ENCODE results near the gene OTOR. TPM values are rescaled to one million over a fixed set of nuclear protein-coding genes. Genes with fewer than 3 reads are reported as not detected.

The OTOR gene
- total RNA-seq, 1 donor from 2014 or later: not detected

GRCh38 chr20:16775961-16776360 lies 27.8 kb downstream of the OTOR start:
- no peaks in the 10 kb centered on the region for H3K9me3 ChIP-seq (ENCODE audit: low read depth)
- no peak overlapping the region for H3K4me3 ChIP-seq
- H3K79me2 ChIP-seq (ENCODE audit: low read depth): no peaks in the 10 kb centered on the region
- no peaks in the 10 kb centered on the region for H3K36me3 ChIP-seq
- Mint-ChIP-seq H3K27ac (no peak overlapping the region), H3K4me1 (no peaks in the 10 kb centered on the region), H3K9me3 (no peaks in the 10 kb centered on the region), H3K27me3 (ENCODE audit: insufficient read depth, low read depth) (no peaks in the 10 kb centered on the region), H3K4me3 (no peak overlapping the region), H3K36me3 (no peaks in the 10 kb centered on the region)
- no peak overlapping the region for H3K9ac ChIP-seq
- DNase-seq (ENCODE audit: low spot score): no peak
- H3K27ac ChIP-seq: no peak overlapping the region
- no peaks in the 10 kb centered on the region for H3K27me3 ChIP-seq
- no peaks in the 10 kb centered on the region for H3K4me1 ChIP-seq
- H4K20me1 ChIP-seq (ENCODE audit: low read depth): no peaks in the 10 kb centered on the region
- no peaks in the 10 kb centered on the region for H3F3A ChIP-seq (ENCODE audit: low read depth)
- no peak for TF ChIP-seq EZH2 (IDR thresholded peaks at IDR 0.05)
- H3K4me2 ChIP-seq: no peak overlapping the region
- no peak overlapping the region for H2AFZ ChIP-seq (replicated peaks)

DNA sequence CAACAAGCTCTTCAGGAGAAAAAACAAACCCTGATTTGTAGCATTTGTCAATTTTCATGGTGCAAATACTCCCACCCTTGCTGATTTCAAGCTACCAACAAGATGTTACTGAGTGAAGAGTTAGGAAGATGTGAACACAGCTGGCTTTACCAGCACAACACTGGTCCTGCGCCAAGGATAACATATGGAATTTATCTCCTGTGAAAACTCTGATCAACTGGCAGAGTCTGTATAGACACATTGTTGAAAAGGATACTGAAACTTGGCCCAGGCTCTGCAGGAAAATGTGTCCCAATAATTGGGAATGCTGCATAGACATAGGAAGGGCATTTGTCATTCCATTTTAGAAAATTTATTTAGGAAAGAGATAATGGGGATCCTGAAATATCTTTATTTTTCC lies 29.0 kb downstream of the OTOR start:
- no peaks in the 10 kb centered on the region for H3F3A ChIP-seq (ENCODE audit: low read depth)
- DNase-seq (ENCODE audit: low spot score): no peak
- H3K9ac ChIP-seq: no peak overlapping the region
- no peaks in the 10 kb centered on the region for H3K36me3 Mint-ChIP-seq
- peaks cover 2% of the 10 kb centered on the region for H3K9me3 Mint-ChIP-seq
- no peaks in the 10 kb centered on the region for H3K4me1 ChIP-seq
- no peaks in the 10 kb centered on the region for H4K20me1 ChIP-seq (ENCODE audit: low read depth)
- no peaks in the 10 kb centered on the region for H3K4me1 Mint-ChIP-seq
- no peaks in the 10 kb centered on the region for H3K79me2 ChIP-seq (ENCODE audit: low read depth)
- no peaks in the 10 kb centered on the region for H3K27me3 ChIP-seq
- TF ChIP-seq, protein P1, sequence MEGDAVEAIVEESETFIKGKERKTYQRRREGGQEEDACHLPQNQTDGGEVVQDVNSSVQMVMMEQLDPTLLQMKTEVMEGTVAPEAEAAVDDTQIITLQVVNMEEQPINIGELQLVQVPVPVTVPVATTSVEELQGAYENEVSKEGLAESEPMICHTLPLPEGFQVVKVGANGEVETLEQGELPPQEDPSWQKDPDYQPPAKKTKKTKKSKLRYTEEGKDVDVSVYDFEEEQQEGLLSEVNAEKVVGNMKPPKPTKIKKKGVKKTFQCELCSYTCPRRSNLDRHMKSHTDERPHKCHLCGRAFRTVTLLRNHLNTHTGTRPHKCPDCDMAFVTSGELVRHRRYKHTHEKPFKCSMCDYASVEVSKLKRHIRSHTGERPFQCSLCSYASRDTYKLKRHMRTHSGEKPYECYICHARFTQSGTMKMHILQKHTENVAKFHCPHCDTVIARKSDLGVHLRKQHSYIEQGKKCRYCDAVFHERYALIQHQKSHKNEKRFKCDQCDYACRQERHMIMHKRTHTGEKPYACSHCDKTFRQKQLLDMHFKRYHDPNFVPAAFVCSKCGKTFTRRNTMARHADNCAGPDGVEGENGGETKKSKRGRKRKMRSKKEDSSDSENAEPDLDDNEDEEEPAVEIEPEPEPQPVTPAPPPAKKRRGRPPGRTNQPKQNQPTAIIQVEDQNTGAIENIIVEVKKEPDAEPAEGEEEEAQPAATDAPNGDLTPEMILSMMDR (IDR thresholded peaks at IDR 0.05): no peak
- TF ChIP-seq EZH2phosphoT487 (IDR thresholded peaks at IDR 0.05) (no peak), EZH2 (IDR thresholded peaks at IDR 0.05) (no peak)
- H2AFZ ChIP-seq (replicated peaks): no peak overlapping the region
- H3K27ac ChIP-seq: no peak overlapping the region
- no peaks in the 10 kb centered on the region for H3K9me3 ChIP-seq (ENCODE audit: low read depth)
- H3K27ac Mint-ChIP-seq: no peak overlapping the region
- H3K36me3 ChIP-seq: no peaks in the 10 kb centered on the region
- no peak overlapping the region for H3K4me2 ChIP-seq
- H3K27me3 Mint-ChIP-seq (ENCODE audit: insufficient read depth, low read depth): no peaks in the 10 kb centered on the region
- H3K4me3 Mint-ChIP-seq: no peak overlapping the region
- H3K4me3 ChIP-seq: no peak overlapping the region

- H4K20me1 ChIP-seq (ENCODE audit: low read depth): no peaks in the 10 kb centered on the region
- H3K36me3 Mint-ChIP-seq: no peaks in the 10 kb centered on the region
- TF ChIP-seq, protein P1 (IDR thresholded peaks at IDR 0.05): no peak
- no peak for TF ChIP-seq EZH2 (IDR thresholded peaks at IDR 0.05)
- no peak for TF ChIP-seq EZH2phosphoT487 (IDR thresholded peaks at IDR 0.05)
- DNase-seq (ENCODE audit: low spot score): no peak
- no peak overlapping the region for H3K4me2 ChIP-seq
- no peaks in the 10 kb centered on the region for H3K79me2 ChIP-seq (ENCODE audit: low read depth)
- H3K4me3 Mint-ChIP-seq: no peak overlapping the region
- H3F3A ChIP-seq (ENCODE audit: low read depth): no peaks in the 10 kb centered on the region
- no peak overlapping the region for H2AFZ ChIP-seq (replicated peaks)
- H3K4me1 ChIP-seq: no peaks in the 10 kb centered on the region
- no peaks in the 10 kb centered on the region for H3K27me3 ChIP-seq
- H3K36me3 ChIP-seq: no peaks in the 10 kb centered on the region
- no peaks in the 10 kb centered on the region for H3K27me3 Mint-ChIP-seq (ENCODE audit: insufficient read depth, low read depth)
- H3K27ac Mint-ChIP-seq: no peak overlapping the region
- H3K9me3 Mint-ChIP-seq: peaks cover 6% of the 10 kb centered on the region
- H3K27ac ChIP-seq: no peak overlapping the region
- H3K4me1 Mint-ChIP-seq: no peaks in the 10 kb centered on the region
- no peaks in the 10 kb centered on the region for H3K9me3 ChIP-seq (ENCODE audit: low read depth)
- no peak overlapping the region for H3K4me3 ChIP-seq
- no peak overlapping the region for H3K9ac ChIP-seq
Observed at GRCh38 chr20:16778159-16778558, 30.0 kb downstream of the OTOR start.

GRCh38 chr20:16781496-16781895 lies 33.3 kb downstream of the OTOR start:
- H3K79me2 ChIP-seq (ENCODE audit: low read depth): no peaks in the 10 kb centered on the region
- no peaks in the 10 kb centered on the region for H3K36me3 ChIP-seq
- no peaks in the 10 kb centered on the region for H3K36me3 Mint-ChIP-seq
- no peak overlapping the region for H3K4me3 ChIP-seq
- no peak overlapping the region for H3K27ac ChIP-seq
- H3K27me3 Mint-ChIP-seq (ENCODE audit: insufficient read depth, low read depth): no peaks in the 10 kb centered on the region
- no peak overlapping the region for H3K4me2 ChIP-seq
- H3K27me3 ChIP-seq: no peaks in the 10 kb centered on the region
- H3K27ac Mint-ChIP-seq: no peak overlapping the region
- H3K4me1 ChIP-seq: peaks cover 11% of the 10 kb centered on the region
- DNase-seq (ENCODE audit: low spot score): no peak
- no peaks in the 10 kb centered on the region for H3K9me3 ChIP-seq (ENCODE audit: low read depth)
- no peak overlapping the region for H2AFZ ChIP-seq (replicated peaks)
- H3K9me3 Mint-ChIP-seq: peaks cover 6% of the 10 kb centered on the region
- no peaks in the 10 kb centered on the region for H3F3A ChIP-seq (ENCODE audit: low read depth)
- H3K9ac ChIP-seq: no peak overlapping the region
- no peaks in the 10 kb centered on the region for H3K4me1 Mint-ChIP-seq
- TF ChIP-seq EZH2 (IDR thresholded peaks at IDR 0.05) (no peak), EZH2phosphoT487 (IDR thresholded peaks at IDR 0.05) (no peak)
- TF ChIP-seq, protein P1 (IDR thresholded peaks at IDR 0.05): no peak
- no peak overlapping the region for H3K4me3 Mint-ChIP-seq
- no peaks in the 10 kb centered on the region for H4K20me1 ChIP-seq (ENCODE audit: low read depth)

Measured in neural progenitor cell (in vitro differentiated cells).